Measurements from ENCODE around the gene ATG5.

The ATG5 gene

DNA sequence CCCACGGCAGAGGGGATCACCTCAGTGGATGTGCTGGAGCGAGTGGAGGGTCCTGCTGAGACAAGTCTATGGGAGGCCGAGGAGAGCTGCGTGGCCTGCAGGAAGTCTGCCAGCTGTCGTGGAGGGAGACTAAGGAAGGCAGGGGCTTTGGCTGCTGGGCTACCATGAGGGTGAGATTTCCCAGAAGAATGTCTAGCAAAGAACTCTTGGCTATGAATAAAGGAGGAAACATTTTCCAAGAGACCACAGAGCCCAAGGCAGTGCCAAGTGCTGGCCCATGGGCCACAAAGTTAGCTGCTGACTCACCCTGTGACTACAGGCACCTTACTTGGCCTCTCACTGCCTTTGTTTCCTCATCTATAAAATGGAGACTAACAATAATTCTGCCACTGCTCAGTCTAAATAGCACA is 166.0 kb downstream of the ATG5 start:
- Histone ChIP-seq H3K27ac (ENCODE audit: extremely low read depth, low read depth, low read length) (no peak overlapping the region), H3K9me3 (ENCODE audit: control insufficient read depth, insufficient read depth, low read depth, low read length) (no peaks in the 10 kb centered on the region), H3K36me3 (ENCODE audit: control insufficient read depth in 2 of 2, insufficient read depth in 1 of 2, low read length in 2 of 2) (no peaks in the 10 kb centered on the region), H3K4me1 (ENCODE audit: control insufficient read depth, insufficient read depth, low read length) (no peaks in the 10 kb centered on the region), H3K4me3 (ENCODE audit: low read depth, low read length) (no peak overlapping the region)
- TF ChIP-seq, protein P1, sequence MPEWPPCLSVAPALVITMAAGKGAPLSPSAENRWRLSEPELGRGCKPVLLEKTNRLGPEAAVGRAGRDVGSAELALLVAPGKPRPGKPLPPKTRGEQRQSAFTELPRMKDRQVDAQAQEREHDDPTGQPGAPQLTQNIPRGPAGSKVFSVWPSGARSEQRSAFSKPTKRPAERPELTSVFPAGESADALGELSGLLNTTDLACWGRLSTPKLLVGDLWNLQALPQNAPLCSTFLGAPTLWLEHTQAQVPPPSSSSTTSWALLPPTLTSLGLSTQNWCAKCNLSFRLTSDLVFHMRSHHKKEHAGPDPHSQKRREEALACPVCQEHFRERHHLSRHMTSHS (tag by site-specific recombination; IDR thresholded peaks at IDR 0.05) = no peak
- TF ChIP-seq, protein P2, sequence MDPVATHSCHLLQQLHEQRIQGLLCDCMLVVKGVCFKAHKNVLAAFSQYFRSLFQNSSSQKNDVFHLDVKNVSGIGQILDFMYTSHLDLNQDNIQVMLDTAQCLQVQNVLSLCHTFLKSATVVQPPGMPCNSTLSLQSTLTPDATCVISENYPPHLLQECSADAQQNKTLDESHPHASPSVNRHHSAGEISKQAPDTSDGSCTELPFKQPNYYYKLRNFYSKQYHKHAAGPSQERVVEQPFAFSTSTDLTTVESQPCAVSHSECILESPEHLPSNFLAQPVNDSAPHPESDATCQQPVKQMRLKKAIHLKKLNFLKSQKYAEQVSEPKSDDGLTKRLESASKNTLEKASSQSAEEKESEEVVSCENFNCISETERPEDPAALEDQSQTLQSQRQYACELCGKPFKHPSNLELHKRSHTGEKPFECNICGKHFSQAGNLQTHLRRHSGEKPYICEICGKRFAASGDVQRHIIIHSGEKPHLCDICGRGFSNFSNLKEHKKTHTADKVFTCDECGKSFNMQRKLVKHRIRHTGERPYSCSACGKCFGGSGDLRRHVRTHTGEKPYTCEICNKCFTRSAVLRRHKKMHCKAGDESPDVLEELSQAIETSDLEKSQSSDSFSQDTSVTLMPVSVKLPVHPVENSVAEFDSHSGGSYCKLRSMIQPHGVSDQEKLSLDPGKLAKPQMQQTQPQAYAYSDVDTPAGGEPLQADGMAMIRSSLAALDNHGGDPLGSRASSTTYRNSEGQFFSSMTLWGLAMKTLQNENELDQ (tag by site-specific recombination; IDR thresholded peaks at IDR 0.05; ENCODE audit: low read depth) = no peak
- TF ChIP-seq, protein P3, sequence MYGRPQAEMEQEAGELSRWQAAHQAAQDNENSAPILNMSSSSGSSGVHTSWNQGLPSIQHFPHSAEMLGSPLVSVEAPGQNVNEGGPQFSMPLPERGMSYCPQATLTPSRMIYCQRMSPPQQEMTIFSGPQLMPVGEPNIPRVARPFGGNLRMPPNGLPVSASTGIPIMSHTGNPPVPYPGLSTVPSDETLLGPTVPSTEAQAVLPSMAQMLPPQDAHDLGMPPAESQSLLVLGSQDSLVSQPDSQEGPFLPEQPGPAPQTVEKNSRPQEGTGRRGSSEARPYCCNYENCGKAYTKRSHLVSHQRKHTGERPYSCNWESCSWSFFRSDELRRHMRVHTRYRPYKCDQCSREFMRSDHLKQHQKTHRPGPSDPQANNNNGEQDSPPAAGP (tag by site-specific recombination; IDR thresholded peaks at IDR 0.05) = no peak
- TF ChIP-seq, protein P4, sequence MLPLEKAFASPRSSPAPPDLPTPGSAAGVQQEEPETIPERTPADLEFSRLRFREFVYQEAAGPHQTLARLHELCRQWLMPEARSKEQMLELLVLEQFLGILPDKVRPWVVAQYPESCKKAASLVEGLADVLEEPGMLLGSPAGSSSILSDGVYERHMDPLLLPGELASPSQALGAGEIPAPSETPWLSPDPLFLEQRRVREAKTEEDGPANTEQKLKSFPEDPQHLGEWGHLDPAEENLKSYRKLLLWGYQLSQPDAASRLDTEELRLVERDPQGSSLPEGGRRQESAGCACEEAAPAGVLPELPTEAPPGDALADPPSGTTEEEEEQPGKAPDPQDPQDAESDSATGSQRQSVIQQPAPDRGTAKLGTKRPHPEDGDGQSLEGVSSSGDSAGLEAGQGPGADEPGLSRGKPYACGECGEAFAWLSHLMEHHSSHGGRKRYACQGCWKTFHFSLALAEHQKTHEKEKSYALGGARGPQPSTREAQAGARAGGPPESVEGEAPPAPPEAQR (tag by site-specific recombination; IDR thresholded peaks at IDR 0.05) = no peak
- no peak for TF ChIP-seq SCRT2 (tag by site-specific recombination; IDR thresholded peaks at IDR 0.05)
- no peak for TF ChIP-seq ZNF571 (tag by site-specific recombination; IDR thresholded peaks at IDR 0.05)
- TF ChIP-seq ZNF658 (tag by site-specific recombination; IDR thresholded peaks at IDR 0.05) = no peak
- TF ChIP-seq ZNF544 (tag by site-specific recombination; IDR thresholded peaks at IDR 0.05) = no peak
- TF ChIP-seq, protein P5, sequence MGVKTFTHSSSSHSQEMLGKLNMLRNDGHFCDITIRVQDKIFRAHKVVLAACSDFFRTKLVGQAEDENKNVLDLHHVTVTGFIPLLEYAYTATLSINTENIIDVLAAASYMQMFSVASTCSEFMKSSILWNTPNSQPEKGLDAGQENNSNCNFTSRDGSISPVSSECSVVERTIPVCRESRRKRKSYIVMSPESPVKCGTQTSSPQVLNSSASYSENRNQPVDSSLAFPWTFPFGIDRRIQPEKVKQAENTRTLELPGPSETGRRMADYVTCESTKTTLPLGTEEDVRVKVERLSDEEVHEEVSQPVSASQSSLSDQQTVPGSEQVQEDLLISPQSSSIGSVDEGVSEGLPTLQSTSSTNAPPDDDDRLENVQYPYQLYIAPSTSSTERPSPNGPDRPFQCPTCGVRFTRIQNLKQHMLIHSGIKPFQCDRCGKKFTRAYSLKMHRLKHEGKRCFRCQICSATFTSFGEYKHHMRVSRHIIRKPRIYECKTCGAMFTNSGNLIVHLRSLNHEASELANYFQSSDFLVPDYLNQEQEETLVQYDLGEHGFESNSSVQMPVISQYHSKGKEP (tag by site-specific recombination; IDR thresholded peaks at IDR 0.05) = no peak
- no peak for TF ChIP-seq ZNF366 (tag by site-specific recombination; conservative IDR thresholded peaks at IDR 0.05)
- TF ChIP-seq, protein P6, sequence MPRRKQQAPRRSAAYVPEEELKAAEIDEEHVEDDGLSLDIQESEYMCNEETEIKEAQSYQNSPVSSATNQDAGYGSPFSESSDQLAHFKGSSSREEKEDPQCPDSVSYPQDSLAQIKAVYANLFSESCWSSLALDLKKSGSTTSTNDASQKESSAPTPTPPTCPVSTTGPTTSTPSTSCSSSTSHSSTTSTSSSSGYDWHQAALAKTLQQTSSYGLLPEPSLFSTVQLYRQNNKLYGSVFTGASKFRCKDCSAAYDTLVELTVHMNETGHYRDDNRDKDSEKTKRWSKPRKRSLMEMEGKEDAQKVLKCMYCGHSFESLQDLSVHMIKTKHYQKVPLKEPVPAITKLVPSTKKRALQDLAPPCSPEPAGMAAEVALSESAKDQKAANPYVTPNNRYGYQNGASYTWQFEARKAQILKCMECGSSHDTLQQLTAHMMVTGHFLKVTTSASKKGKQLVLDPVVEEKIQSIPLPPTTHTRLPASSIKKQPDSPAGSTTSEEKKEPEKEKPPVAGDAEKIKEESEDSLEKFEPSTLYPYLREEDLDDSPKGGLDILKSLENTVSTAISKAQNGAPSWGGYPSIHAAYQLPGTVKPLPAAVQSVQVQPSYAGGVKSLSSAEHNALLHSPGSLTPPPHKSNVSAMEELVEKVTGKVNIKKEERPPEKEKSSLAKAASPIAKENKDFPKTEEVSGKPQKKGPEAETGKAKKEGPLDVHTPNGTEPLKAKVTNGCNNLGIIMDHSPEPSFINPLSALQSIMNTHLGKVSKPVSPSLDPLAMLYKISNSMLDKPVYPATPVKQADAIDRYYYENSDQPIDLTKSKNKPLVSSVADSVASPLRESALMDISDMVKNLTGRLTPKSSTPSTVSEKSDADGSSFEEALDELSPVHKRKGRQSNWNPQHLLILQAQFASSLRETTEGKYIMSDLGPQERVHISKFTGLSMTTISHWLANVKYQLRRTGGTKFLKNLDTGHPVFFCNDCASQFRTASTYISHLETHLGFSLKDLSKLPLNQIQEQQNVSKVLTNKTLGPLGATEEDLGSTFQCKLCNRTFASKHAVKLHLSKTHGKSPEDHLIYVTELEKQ (tag by site-specific recombination; IDR thresholded peaks at IDR 0.05; ENCODE audit: borderline replicate concordance) = no peak
- TF ChIP-seq ZNF248 (tag by site-specific recombination; IDR thresholded peaks at IDR 0.05) = no peak
- no peak for TF ChIP-seq GLIS1 (tag by site-specific recombination; IDR thresholded peaks at IDR 0.05)
- ChIA-PET CTCF (interaction anchor here (0.6 to 0.7 kb wide), 2 partner anchors 29 to 72 kb away, joined by 4 read pairs; no protein-coding TSS in a partner anchor), POLR2A (interaction anchor here (0.9 kb wide), 1 partner anchor 9 kb away, joined by 3 read pairs; no protein-coding TSS in a partner anchor)

DNA sequence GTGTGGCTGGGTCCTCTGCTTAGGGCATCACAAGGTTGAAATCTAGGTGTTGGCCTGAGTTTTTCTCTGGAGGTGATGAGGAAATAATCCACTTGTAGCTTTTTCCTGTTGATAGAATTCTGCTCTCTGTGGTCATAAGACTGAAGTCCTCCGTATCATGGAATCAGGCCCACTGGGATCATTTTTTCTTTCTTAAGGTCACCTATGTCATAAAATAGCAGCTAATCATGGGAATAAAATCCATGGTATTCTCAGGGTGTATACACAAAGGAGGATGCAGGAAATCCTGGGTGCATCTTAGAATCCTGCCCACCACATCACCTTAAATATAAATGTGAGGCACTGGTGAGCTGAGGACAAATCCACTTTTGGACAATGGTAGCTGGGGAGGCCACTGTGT is 166.7 kb downstream of the ATG5 start:
- Histone ChIP-seq H3K9me3 (ENCODE audit: control insufficient read depth, insufficient read depth, low read depth, low read length) (no peaks in the 10 kb centered on the region), H3K27ac (ENCODE audit: extremely low read depth, low read depth, low read length) (no peak overlapping the region), H3K4me1 (ENCODE audit: control insufficient read depth, insufficient read depth, low read length) (no peaks in the 10 kb centered on the region), H3K4me3 (ENCODE audit: low read depth, low read length) (no peak overlapping the region), H3K36me3 (ENCODE audit: control insufficient read depth in 2 of 2, insufficient read depth in 1 of 2, low read length in 2 of 2) (no peaks in the 10 kb centered on the region)
- CTCF ChIA-PET = interaction anchor here (0.5 to 0.7 kb wide), 3 partner anchors 29 to 618 kb away, joined by 4 read pairs; no protein-coding TSS in a partner anchor
- POLR2A ChIA-PET = interaction anchor here (0.6 to 0.9 kb wide), 2 partner anchors 10 to 31 kb away, joined by 3 read pairs; no protein-coding TSS in a partner anchor
- TF ChIP-seq ZNF707 (tag by site-specific recombination; IDR thresholded peaks at IDR 0.05) (no peak), ZNF544 (tag by site-specific recombination; IDR thresholded peaks at IDR 0.05) (no peak), ZNF670 (tag by site-specific recombination; IDR thresholded peaks at IDR 0.05; ENCODE audit: low read depth) (no peak), ZNF677 (tag by site-specific recombination; IDR thresholded peaks at IDR 0.05) (no peak), ZNF324 (tag by site-specific recombination; IDR thresholded peaks at IDR 0.05) (no peak)
- TF ChIP-seq, protein P7, sequence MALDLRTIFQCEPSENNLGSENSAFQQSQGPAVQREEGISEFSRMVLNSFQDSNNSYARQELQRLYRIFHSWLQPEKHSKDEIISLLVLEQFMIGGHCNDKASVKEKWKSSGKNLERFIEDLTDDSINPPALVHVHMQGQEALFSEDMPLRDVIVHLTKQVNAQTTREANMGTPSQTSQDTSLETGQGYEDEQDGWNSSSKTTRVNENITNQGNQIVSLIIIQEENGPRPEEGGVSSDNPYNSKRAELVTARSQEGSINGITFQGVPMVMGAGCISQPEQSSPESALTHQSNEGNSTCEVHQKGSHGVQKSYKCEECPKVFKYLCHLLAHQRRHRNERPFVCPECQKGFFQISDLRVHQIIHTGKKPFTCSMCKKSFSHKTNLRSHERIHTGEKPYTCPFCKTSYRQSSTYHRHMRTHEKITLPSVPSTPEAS (tag by site-specific recombination; IDR thresholded peaks at IDR 0.05) = no peak
- TF ChIP-seq, protein P3 (tag by site-specific recombination; IDR thresholded peaks at IDR 0.05) = no peak
- TF ChIP-seq, protein P8, sequence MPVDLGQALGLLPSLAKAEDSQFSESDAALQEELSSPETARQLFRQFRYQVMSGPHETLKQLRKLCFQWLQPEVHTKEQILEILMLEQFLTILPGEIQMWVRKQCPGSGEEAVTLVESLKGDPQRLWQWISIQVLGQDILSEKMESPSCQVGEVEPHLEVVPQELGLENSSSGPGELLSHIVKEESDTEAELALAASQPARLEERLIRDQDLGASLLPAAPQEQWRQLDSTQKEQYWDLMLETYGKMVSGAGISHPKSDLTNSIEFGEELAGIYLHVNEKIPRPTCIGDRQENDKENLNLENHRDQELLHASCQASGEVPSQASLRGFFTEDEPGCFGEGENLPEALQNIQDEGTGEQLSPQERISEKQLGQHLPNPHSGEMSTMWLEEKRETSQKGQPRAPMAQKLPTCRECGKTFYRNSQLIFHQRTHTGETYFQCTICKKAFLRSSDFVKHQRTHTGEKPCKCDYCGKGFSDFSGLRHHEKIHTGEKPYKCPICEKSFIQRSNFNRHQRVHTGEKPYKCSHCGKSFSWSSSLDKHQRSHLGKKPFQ (tag by site-specific recombination; IDR thresholded peaks at IDR 0.05) = no peak

Data from HEK293 (cell line).